GM19438 (cell line): Measurements from ENCODE around the gene ZFAND3.
A peak's percentile ranks its signal among the peaks of the same experiment; 100 is the strongest.

Experiments
- ATAC-seq: cut with Tn5 transposase; IDR thresholded peaks from one replicate; pipeline ENCODE4 v1.9.1; 2021; ENCODE audit warnings: low read depth; ENCODE audit not compliant: unreplicated experiment

Gene ZFAND3

GRCh38 chr6:37819177-37819801 is at the start of gene ZFAND3:
TSS of gene ZFAND3 (plus strand) at chr6:37819727. CDS start at chr6:37819946, 219 bp downstream.
- peak; percentile 80 for ATAC-seq

GRCh38 chr6:37774028-37774680 is 45.4 kb upstream of the ZFAND3 start:
- no peak for ATAC-seq

GRCh38 chr6:37776566-37776965 is 43.0 kb upstream of the ZFAND3 start:
- no peak for ATAC-seq

- peak; percentile 71 for ATAC-seq
Measured at GRCh38 chr6:37777272-37777834, 42.2 kb upstream of the ZFAND3 start.

GRCh38 chr6:37779111-37779800 is 40.3 kb upstream of the ZFAND3 start:
- ATAC-seq: no peak

- no peak for ATAC-seq
Measured at GRCh38 chr6:37779902-37780628, 39.5 kb upstream of the ZFAND3 start.

- ATAC-seq: no peak
Measured at GRCh38 chr6:37781788-37782187, 37.7 kb upstream of the ZFAND3 start.

- ATAC-seq: no peak
Measured at GRCh38 chr6:37783025-37783855, 36.3 kb upstream of the ZFAND3 start.

GRCh38 chr6:37783856-37784584 is 35.5 kb upstream of the ZFAND3 start:
- ATAC-seq: no peak

GRCh38 chr6:37784585-37784967 is 35.0 kb upstream of the ZFAND3 start:
- no peak for ATAC-seq

- no peak for ATAC-seq
Measured at GRCh38 chr6:37785002-37785662, 34.4 kb upstream of the ZFAND3 start.

- ATAC-seq: no peak
Measured at GRCh38 chr6:37785663-37786270, 33.8 kb upstream of the ZFAND3 start.

GRCh38 chr6:37787216-37787615 is 32.3 kb upstream of the ZFAND3 start:
- no peak for ATAC-seq

GRCh38 chr6:37788259-37788658 is 31.3 kb upstream of the ZFAND3 start:
- ATAC-seq: no peak

GRCh38 chr6:37791156-37791919 is 28.2 kb upstream of the ZFAND3 start:
- peak; percentile 72 for ATAC-seq

- no peak for ATAC-seq
Measured at GRCh38 chr6:37792457-37793033, 27.0 kb upstream of the ZFAND3 start.

GRCh38 chr6:37793067-37793466 is 26.5 kb upstream of the ZFAND3 start:
- no peak for ATAC-seq
